HCT116 (cell line): Measurements from ENCODE around the gene DELE1. TPM values are rescaled to one million over a fixed set of nuclear protein-coding genes. Genes with fewer than 3 reads are reported as not detected.

Source experiments
- ATAC-seq: fragments of 200-7000 bp; cut with Tn5 transposase; 2 replicates; pipeline ENCODE4 v1.9.1; 2020; ENCODE audit warnings: mild to moderate bottlenecking, moderate library complexity
- BruUV-seq: library from RNA; stranded (reverse); fragments of 400-500 nt; replicated peaks from 2 replicates; lab custom pipeline; 2021; lab: Mats Ljungman, UMichigan
- CTCF ChIA-PET: fragments of 300-600 bp; sonication (Branson Sonifier 250); formaldehyde crosslinking; loops from one replicate; lab custom pipeline; 2021; ENCODE audit warnings: antibody characterized with exemption; lab: Charles Lee
- POLR2A ChIA-PET: fragments of 300-600, 350-600 bp; sonication (Branson Sonifier 250); formaldehyde crosslinking; loops from one replicate; lab custom pipeline; 2021; ENCODE audit warnings: antibody characterized with exemption; lab: Charles Lee
- RAD21 ChIA-PET, 2 experiments: fragments of 300-600 bp; sonication (Branson Sonifier 250); formaldehyde crosslinking; loops; one replicate each; lab custom pipeline; 2023; ENCODE audit warnings: low total read pairs in 2 of 2; ENCODE audit not compliant: uncharacterized antibody in 2 of 2, unreplicated experiment in 2 of 2, low non-redundant PET in 1 of 2; lab: Charles Lee
- DNase-seq: peaks from one replicate; pipeline ENCODE4 v3.0.0-alpha.2; 2010; ENCODE audit warnings: low read depth, low spot score
- H2AFZ ChIP-seq: fragments of 200-600 bp; shearing (Covaris generic), sonication (generic); 2 replicates; pipeline ENCODE4 v1.6.1; 2017; ENCODE audit warnings: low read depth, mixed run types, mixed read lengths, antibody characterized with exemption, low read length; ENCODE audit not compliant: poor library complexity, severe bottlenecking
- H3K27ac ChIP-seq: 2 replicates; pipeline ENCODE4 v1.5.1; 2012; ENCODE audit warnings: low read depth, low read length
- H3K27me3 ChIP-seq: fragments of 200-600 bp; sonication (generic); 2 replicates; pipeline ENCODE4 v1.6.1; 2016; ENCODE audit warnings: mixed run types, low read length, mixed read lengths; ENCODE audit not compliant: insufficient read depth
- H3K36me3 ChIP-seq, 2 experiments: fragments of 200-500 bp in 1 of 2; fragments of 200-600 bp in 1 of 2; sonication (Bioruptor generic) in 1 of 2; sonication (generic) in 1 of 2; 2 replicates each; pipeline versions ENCODE4 v1.5.1 to v1.6.1; 2014 to 2016; ENCODE audit warnings: low read length in 2 of 2, inconsistent platforms in 1 of 2, mixed read lengths in 1 of 2, mixed run types in 1 of 2; ENCODE audit not compliant: insufficient read depth in 2 of 2, control insufficient read depth in 1 of 2
- H3K4me1 ChIP-seq, 2 experiments: fragments of 200-600 bp in 1 of 2; sonication (generic) in 1 of 2; 2 replicates each; pipeline versions ENCODE4 v1.5.1 to v1.6.1; 2012 to 2017; ENCODE audit warnings: low read length in 2 of 2, inconsistent platforms in 1 of 2, mild to moderate bottlenecking in 1 of 2, mixed read lengths in 1 of 2, mixed run types in 1 of 2, moderate library complexity in 1 of 2; ENCODE audit not compliant: insufficient read depth in 2 of 2, control insufficient read depth in 1 of 2
- H3K4me2 ChIP-seq: fragments of 200-600 bp; sonication (generic); 2 replicates; pipeline ENCODE4 v1.6.1; 2017; ENCODE audit warnings: mixed run types, low read length, mixed read lengths
- H3K4me3 ChIP-seq, 2 experiments: fragments of 200-600 bp in 1 of 2; sonication (generic) in 1 of 2; replicated peaks in 1 of 2; 2 replicates each; pipeline ENCODE4 v1.5.1; 2011 to 2016; ENCODE audit warnings: low read length in 2 of 2, control low read depth in 1 of 2, low read depth in 1 of 2, mild to moderate bottlenecking in 1 of 2, mixed read lengths in 1 of 2, mixed run types in 1 of 2
- H3K79me2 ChIP-seq: fragments of 200-600 bp; sonication (generic); 2 replicates; pipeline ENCODE4 v1.6.1; 2017; ENCODE audit warnings: mild to moderate bottlenecking, mixed run types, low read length, moderate library complexity, mixed read lengths; ENCODE audit not compliant: insufficient read depth
- H3K9ac ChIP-seq: fragments of 200-600 bp; sonication (generic); 2 replicates; pipeline ENCODE4 v1.6.1; 2016; ENCODE audit warnings: low read length, mixed read lengths
- H3K9me2 ChIP-seq: fragments of 200-600 bp; sonication (generic), shearing (Covaris generic); 2 replicates; pipeline ENCODE4 v1.6.1; 2017; ENCODE audit warnings: mixed run types, mild to moderate bottlenecking, moderate library complexity; ENCODE audit not compliant: insufficient read depth
- H3K9me3 ChIP-seq, 2 experiments: fragments of 200-500 bp in 1 of 2; fragments of 200-600 bp in 1 of 2; sonication (Bioruptor generic) in 1 of 2; sonication (generic) in 1 of 2; 2 replicates each; pipeline ENCODE4 v1.6.1; 2014 to 2017; ENCODE audit warnings: low read length in 2 of 2, mixed read lengths in 2 of 2, inconsistent platforms in 1 of 2, low read depth in 1 of 2, mild to moderate bottlenecking in 1 of 2, mixed run types in 1 of 2, moderate library complexity in 1 of 2; ENCODE audit not compliant: control insufficient read depth in 1 of 2, insufficient read depth in 1 of 2
- H4K20me1 ChIP-seq: fragments of 200-600 bp; sonication (generic), shearing (Covaris generic); 2 replicates; pipeline ENCODE4 v1.6.1; 2017; ENCODE audit warnings: mixed run types, mild to moderate bottlenecking, moderate library complexity; ENCODE audit not compliant: insufficient read depth
- CBX3 ChIP-seq: IDR thresholded peaks from 2 replicates; pipeline ENCODE4 v1.6.1; 2012; ENCODE audit warnings: low read depth
- EGR1 ChIP-seq: IDR thresholded peaks from 2 replicates; pipeline ENCODE4 v1.6.1; 2012; ENCODE audit warnings: low read depth
- ELF1 ChIP-seq: IDR thresholded peaks from 2 replicates; pipeline ENCODE4 v1.6.1; 2012; ENCODE audit warnings: low read depth, borderline replicate concordance
- EZH2 ChIP-seq: fragments of 200-600 bp; sonication (generic); IDR thresholded peaks from 2 replicates; pipeline ENCODE4 v1.6.1; 2017; ENCODE audit warnings: antibody characterized with exemption, mixed run types
- EZH2phosphoT487 ChIP-seq: fragments of 200-600 bp; IDR thresholded peaks from 2 replicates; pipeline ENCODE4 v1.6.1; 2018; ENCODE audit warnings: antibody characterized with exemption, borderline replicate concordance
- FOSL1 ChIP-seq: IDR thresholded peaks from 2 replicates; pipeline ENCODE4 v1.6.1; 2012; ENCODE audit warnings: low read depth
- JUND ChIP-seq: IDR thresholded peaks from 2 replicates; pipeline ENCODE4 v1.6.1; 2012
- POLR2A ChIP-seq: IDR thresholded peaks from 2 replicates; pipeline ENCODE4 v1.7.0; 2011; ENCODE audit warnings: borderline replicate concordance; ENCODE audit not compliant: insufficient read depth, insufficient read length; ENCODE audit errors: extremely low read depth
- POLR2AphosphoS5 ChIP-seq: IDR thresholded peaks from 2 replicates; pipeline ENCODE4 v1.6.1; 2011; ENCODE audit warnings: mild to moderate bottlenecking, low read depth, low read length, moderate library complexity
- RAD21 ChIP-seq: IDR thresholded peaks from 2 replicates; pipeline ENCODE4 v1.6.1; 2012; ENCODE audit warnings: low read depth, mild to moderate bottlenecking
- SIN3A ChIP-seq: IDR thresholded peaks from 2 replicates; pipeline ENCODE4 v1.6.1; 2012; ENCODE audit warnings: low read depth
- SP1 ChIP-seq: IDR thresholded peaks from 2 replicates; pipeline ENCODE4 v1.6.1; 2012; ENCODE audit warnings: low read depth
- SRF ChIP-seq: IDR thresholded peaks from 2 replicates; pipeline ENCODE4 v1.6.1; 2012; ENCODE audit warnings: low read depth
- TCF7L2 ChIP-seq: IDR thresholded peaks from 2 replicates; pipeline ENCODE4 v1.7.0; 2011; ENCODE audit warnings: borderline replicate concordance, inconsistent platforms; ENCODE audit not compliant: insufficient read depth, insufficient read length; ENCODE audit errors: extremely low read depth
- YY1 ChIP-seq: IDR thresholded peaks from 2 replicates; pipeline ENCODE4 v1.6.1; 2011; ENCODE audit warnings: low read length, low read depth, moderate library complexity, mild to moderate bottlenecking; ENCODE audit not compliant: insufficient replicate concordance; ENCODE audit errors: extremely low read depth
- ZNF274 ChIP-seq: fragments of 200-500 bp; sonication (Bioruptor generic); IDR thresholded peaks from 2 replicates; pipeline ENCODE4 v1.6.1; 2014; ENCODE audit warnings: mild to moderate bottlenecking, low read depth, low read length, inconsistent platforms
- intact Hi-C: fragments of 100-400 bp; cut with micrococcal nuclease; formaldehyde crosslinking; loops from 2 replicates; pipeline ENCODE4 v1.10.0; 2022
- total RNA-seq: library from RNA; stranded (reverse); gene quantifications from one replicate; pipeline ENCODE4 v1.2.1, GENCODE V29; 2021; ENCODE audit not compliant: unreplicated experiment
- TF ChIP-seq, protein P1 (sequence below): IDR thresholded peaks from 2 replicates; pipeline ENCODE4 v1.6.1; 2012; ENCODE audit warnings: low read depth
- TF ChIP-seq, protein P2 (sequence below): IDR thresholded peaks from 2 replicates; pipeline ENCODE4 v1.6.1; 2012
- TF ChIP-seq, protein P3 (sequence below), 3 experiments: fragments of 200-600 bp in 1 of 3; sonication (generic) in 1 of 3; IDR thresholded peaks in 2 of 3; conservative IDR thresholded peaks in 1 of 3; 2 replicates each; pipeline ENCODE4 v1.5.1; 2012 to 2017; ENCODE audit warnings: low read depth in 2 of 3, low read length in 2 of 3, antibody characterized with exemption in 1 of 3, borderline replicate concordance in 1 of 3, control low read depth in 1 of 3, mild to moderate bottlenecking in 1 of 3, mixed read lengths in 1 of 3, mixed run types in 1 of 3, moderate library complexity in 1 of 3; ENCODE audit not compliant: insufficient read depth in 1 of 3
- TF ChIP-seq, protein P4 (sequence below): IDR thresholded peaks from 2 replicates; pipeline ENCODE4 v1.6.1; 2011; ENCODE audit warnings: mild to moderate bottlenecking, low read length, moderate library complexity; ENCODE audit not compliant: insufficient replicate concordance; ENCODE audit errors: extremely low read depth

The DELE1 gene
- total RNA-seq, 1 experiment from 2014 or later = 74.1 TPM

- CTCF ChIA-PET = no interaction called here
Measured at GRCh38 chr5:141873933-141874261, 49.8 kb upstream of the DELE1 start.

More at GRCh38 chr5:141873933-141874261, 49.8 kb upstream of the DELE1 start:
- no peak overlapping the region for H3K27ac ChIP-seq
- ChIA-PET RAD21 (no interaction called here), POLR2A (no interaction called here)
- BruUV-seq = no TSS peak
- H3K9me2 ChIP-seq = no peaks in the 10 kb centered on the region
- H3K36me3 ChIP-seq = no peaks in the 10 kb centered on the region
- H3K27me3 ChIP-seq = no peaks in the 10 kb centered on the region
- intact Hi-C loops = no loop called here
- no peak overlapping the region for H3K9ac ChIP-seq
- ATAC-seq (no peak), DNase-seq (no peak)
- TF ChIP-seq POLR2A (no peak), YY1 (no peak), FOSL1 (no peak), EZH2phosphoT487 (no peak), CBX3 (no peak), JUND (no peak), SP1 (no peak), EZH2 (no peak), SIN3A (no peak), RAD21 (no peak), POLR2AphosphoS5 (no peak), TCF7L2 (no peak), SRF (no peak), EGR1 (no peak), ELF1 (no peak), ZNF274 (no peak)
- TF ChIP-seq, protein P1, sequence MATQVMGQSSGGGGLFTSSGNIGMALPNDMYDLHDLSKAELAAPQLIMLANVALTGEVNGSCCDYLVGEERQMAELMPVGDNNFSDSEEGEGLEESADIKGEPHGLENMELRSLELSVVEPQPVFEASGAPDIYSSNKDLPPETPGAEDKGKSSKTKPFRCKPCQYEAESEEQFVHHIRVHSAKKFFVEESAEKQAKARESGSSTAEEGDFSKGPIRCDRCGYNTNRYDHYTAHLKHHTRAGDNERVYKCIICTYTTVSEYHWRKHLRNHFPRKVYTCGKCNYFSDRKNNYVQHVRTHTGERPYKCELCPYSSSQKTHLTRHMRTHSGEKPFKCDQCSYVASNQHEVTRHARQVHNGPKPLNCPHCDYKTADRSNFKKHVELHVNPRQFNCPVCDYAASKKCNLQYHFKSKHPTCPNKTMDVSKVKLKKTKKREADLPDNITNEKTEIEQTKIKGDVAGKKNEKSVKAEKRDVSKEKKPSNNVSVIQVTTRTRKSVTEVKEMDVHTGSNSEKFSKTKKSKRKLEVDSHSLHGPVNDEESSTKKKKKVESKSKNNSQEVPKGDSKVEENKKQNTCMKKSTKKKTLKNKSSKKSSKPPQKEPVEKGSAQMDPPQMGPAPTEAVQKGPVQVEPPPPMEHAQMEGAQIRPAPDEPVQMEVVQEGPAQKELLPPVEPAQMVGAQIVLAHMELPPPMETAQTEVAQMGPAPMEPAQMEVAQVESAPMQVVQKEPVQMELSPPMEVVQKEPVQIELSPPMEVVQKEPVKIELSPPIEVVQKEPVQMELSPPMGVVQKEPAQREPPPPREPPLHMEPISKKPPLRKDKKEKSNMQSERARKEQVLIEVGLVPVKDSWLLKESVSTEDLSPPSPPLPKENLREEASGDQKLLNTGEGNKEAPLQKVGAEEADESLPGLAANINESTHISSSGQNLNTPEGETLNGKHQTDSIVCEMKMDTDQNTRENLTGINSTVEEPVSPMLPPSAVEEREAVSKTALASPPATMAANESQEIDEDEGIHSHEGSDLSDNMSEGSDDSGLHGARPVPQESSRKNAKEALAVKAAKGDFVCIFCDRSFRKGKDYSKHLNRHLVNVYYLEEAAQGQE = no peak
- TF ChIP-seq, protein P2, sequence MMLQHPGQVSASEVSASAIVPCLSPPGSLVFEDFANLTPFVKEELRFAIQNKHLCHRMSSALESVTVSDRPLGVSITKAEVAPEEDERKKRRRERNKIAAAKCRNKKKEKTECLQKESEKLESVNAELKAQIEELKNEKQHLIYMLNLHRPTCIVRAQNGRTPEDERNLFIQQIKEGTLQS = no peak
- TF ChIP-seq, protein P3, sequence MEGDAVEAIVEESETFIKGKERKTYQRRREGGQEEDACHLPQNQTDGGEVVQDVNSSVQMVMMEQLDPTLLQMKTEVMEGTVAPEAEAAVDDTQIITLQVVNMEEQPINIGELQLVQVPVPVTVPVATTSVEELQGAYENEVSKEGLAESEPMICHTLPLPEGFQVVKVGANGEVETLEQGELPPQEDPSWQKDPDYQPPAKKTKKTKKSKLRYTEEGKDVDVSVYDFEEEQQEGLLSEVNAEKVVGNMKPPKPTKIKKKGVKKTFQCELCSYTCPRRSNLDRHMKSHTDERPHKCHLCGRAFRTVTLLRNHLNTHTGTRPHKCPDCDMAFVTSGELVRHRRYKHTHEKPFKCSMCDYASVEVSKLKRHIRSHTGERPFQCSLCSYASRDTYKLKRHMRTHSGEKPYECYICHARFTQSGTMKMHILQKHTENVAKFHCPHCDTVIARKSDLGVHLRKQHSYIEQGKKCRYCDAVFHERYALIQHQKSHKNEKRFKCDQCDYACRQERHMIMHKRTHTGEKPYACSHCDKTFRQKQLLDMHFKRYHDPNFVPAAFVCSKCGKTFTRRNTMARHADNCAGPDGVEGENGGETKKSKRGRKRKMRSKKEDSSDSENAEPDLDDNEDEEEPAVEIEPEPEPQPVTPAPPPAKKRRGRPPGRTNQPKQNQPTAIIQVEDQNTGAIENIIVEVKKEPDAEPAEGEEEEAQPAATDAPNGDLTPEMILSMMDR (IDR thresholded peaks at IDR 0.05 in 2 of 3, conservative IDR thresholded peaks at IDR 0.05 in 1 of 3; ENCODE audit: borderline replicate concordance in 1 of 3, insufficient read depth in 1 of 3, low read depth in 2 of 3, low read length in 2 of 3) = no peak
- TF ChIP-seq, protein P4, sequence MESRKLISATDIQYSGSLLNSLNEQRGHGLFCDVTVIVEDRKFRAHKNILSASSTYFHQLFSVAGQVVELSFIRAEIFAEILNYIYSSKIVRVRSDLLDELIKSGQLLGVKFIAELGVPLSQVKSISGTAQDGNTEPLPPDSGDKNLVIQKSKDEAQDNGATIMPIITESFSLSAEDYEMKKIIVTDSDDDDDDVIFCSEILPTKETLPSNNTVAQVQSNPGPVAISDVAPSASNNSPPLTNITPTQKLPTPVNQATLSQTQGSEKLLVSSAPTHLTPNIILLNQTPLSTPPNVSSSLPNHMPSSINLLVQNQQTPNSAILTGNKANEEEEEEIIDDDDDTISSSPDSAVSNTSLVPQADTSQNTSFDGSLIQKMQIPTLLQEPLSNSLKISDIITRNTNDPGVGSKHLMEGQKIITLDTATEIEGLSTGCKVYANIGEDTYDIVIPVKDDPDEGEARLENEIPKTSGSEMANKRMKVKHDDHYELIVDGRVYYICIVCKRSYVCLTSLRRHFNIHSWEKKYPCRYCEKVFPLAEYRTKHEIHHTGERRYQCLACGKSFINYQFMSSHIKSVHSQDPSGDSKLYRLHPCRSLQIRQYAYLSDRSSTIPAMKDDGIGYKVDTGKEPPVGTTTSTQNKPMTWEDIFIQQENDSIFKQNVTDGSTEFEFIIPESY = no peak
- H3K9me3 ChIP-seq = no peaks in the 10 kb centered on the region
- H4K20me1 ChIP-seq = no peaks in the 10 kb centered on the region
- no peak overlapping the region for H2AFZ ChIP-seq
- H3K79me2 ChIP-seq = peaks cover 4% of the 10 kb centered on the region; the same call in 1 of the 2 replicates
- peaks cover 28 to 76% of the 10 kb centered on the region in 2 experiments for H3K4me1 ChIP-seq
- H3K4me2 ChIP-seq = 0 out of 2 replicates have a peak overlapping the region, but pooled peaks have one; percentile 10
- H3K4me3 ChIP-seq = no peak overlapping the region
